C4-2B (cell line): ENCODE results near the gene HSD3B7.

Experiments
- H3K27ac ChIP-seq: fragments of 450-650 bp; 2 replicates; pipeline ENCODE4 v1.5.1; 2017
- CTCF ChIP-seq: fragments of 450-650 bp; conservative IDR thresholded peaks from 2 replicates; pipeline ENCODE4 v1.5.1; 2017; ENCODE audit warnings: mild to moderate bottlenecking
- ZFX ChIP-seq: fragments of 450-650 bp; IDR thresholded peaks from 2 replicates; pipeline ENCODE4 v1.6.1; 2017

The HSD3B7 gene

GRCh38 chr16:30979170-30980022 lies 5.6 kb upstream of the HSD3B7 start:
- TF ChIP-seq ZFX (no peak), CTCF (no peak)
- H3K27ac ChIP-seq: no peak overlapping the region

GRCh38 chr16:30980023-30980371 lies 5.0 kb upstream of the HSD3B7 start:
- TF ChIP-seq ZFX (no peak), CTCF (no peak)

GRCh38 chr16:30980434-30980833 lies 4.6 kb upstream of the HSD3B7 start:
- no peak overlapping the region for H3K27ac ChIP-seq
- TF ChIP-seq ZFX: no peak
- TF ChIP-seq CTCF: no peak

More at GRCh38 chr16:30980023-30980371, 5.0 kb upstream of the HSD3B7 start:
- H3K27ac ChIP-seq: no peak overlapping the region

GRCh38 chr16:30980959-30981358 lies 4.0 kb upstream of the HSD3B7 start:
- TF ChIP-seq CTCF (no peak), ZFX (no peak)
- no peak overlapping the region for H3K27ac ChIP-seq

- no peak overlapping the region for H3K27ac ChIP-seq
- TF ChIP-seq CTCF (no peak), ZFX (no peak)
Measured at GRCh38 chr16:30982548-30983288, 2.3 kb upstream of the HSD3B7 start.

GRCh38 chr16:30983289-30983889 lies 1.6 kb upstream of the HSD3B7 start:
- no peak overlapping the region for H3K27ac ChIP-seq
- TF ChIP-seq CTCF (no peak), ZFX (no peak)
